Epithelial cell of prostate (primary cell): ENCODE measurements around the gene GNG2.

Experiments
- DNase-seq: peaks from one replicate; pipeline ENCODE4 v3.0.0-alpha.2; 2011; ENCODE audit warnings: low read depth, low spot score
- H3K27ac ChIP-seq: fragments of 450-650 bp; 2 replicates; pipeline ENCODE4 v1.5.1; 2017; ENCODE audit warnings: mild to moderate bottlenecking

The GNG2 gene

DNA sequence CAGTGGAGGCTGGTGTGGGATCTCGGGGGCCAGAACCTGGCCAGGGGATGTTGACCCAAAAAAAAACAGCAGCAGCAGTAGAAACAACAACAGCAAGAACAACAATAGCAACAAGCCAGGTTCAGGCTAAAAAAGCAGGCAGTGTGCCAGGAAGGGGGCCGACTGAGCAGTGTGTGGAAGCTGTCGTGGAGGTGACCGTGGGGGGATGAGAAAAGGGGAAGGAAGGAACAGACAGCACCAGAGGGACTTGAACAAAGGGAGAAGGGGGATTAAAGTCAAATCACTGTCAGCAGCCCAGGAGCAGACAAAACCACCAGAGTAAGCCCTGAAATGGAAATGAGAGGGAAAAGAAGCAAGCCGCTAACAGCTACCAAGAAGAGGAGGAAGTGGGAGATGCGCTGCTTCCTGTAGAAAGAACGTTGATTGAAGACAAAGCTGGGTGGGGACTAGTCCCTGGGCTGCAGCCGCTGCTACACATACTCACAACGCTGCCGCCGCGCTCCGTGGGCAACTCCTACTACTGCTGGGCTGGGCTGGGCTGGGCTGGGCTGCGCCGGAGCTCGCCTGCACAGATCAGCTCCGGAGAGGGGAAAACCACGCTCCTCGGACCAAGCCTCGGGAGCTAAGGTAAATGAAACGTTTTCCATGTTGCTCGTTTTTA is at the start of gene GNG2:
TSS of gene GNG2 (plus strand) at position 449 of the 661 bp plus-strand sequence. CDS start 90,067 bp downstream, outside the sequence.
- no peak within 1 kb of the TSS for H3K27ac ChIP-seq
- DNase-seq, result no peak

DNA sequence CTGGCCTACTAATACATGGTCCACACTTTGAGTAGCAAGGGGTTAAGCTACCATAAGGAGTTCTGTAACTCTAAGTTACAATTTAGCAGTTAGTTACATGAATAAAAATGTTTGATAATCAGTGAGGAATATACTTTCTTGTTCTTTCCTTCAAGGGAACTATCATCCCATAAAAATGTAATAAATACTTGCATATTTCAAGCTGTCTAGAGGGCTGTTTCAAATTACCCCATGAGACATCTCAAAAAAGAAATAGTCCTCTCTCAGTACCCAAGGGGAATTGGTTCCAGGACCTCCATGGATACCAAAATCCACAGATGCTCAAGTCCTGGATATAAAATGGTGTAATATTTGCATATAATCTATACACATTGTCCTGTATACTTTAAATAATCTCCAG is 48.7 kb upstream of the GNG2 start:
- DNase-seq, result no peak
- no peak overlapping the region for H3K27ac ChIP-seq

GRCh38 chr14:51816031-51816430 is 44.4 kb upstream of the GNG2 start:
- no peak overlapping the region for H3K27ac ChIP-seq
- DNase-seq, result no peak

GRCh38 chr14:51817326-51817725 is 43.1 kb upstream of the GNG2 start:
- no peak for DNase-seq
- H3K27ac ChIP-seq, result no peak overlapping the region

- no peak for DNase-seq
- H3K27ac ChIP-seq, result no peak overlapping the region
Measured at GRCh38 chr14:51818748-51819380, 41.5 kb upstream of the GNG2 start.

GRCh38 chr14:51821822-51822221 is 38.6 kb upstream of the GNG2 start:
- H3K27ac ChIP-seq, result no peak overlapping the region
- no peak for DNase-seq

- no peak for DNase-seq
Measured at GRCh38 chr14:51822499-51822898, 37.9 kb upstream of the GNG2 start.

DNA sequence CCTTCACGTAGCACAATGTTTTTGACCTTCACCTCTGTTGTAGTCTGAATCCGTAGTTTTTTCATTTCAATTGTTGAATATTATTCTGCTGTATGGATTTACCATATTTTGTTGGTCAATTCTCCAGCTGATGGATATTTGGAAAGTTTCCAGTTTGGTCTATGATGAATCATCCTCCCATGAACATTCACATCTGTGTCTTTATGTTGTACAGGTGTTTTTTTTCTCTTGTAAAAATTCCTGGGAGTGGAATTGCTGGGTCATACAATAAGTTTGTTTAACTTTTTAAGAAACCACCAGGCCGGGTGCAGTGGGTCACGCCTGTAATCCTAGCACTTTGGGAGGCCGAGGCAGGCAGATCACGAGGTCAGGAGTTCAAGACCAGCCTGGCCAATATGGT is 36.7 kb upstream of the GNG2 start:
- peak; percentile 45 for DNase-seq
- no peak overlapping the region for H3K27ac ChIP-seq

More at GRCh38 chr14:51822499-51822898, 37.9 kb upstream of the GNG2 start:
- no peak overlapping the region for H3K27ac ChIP-seq

DNA sequence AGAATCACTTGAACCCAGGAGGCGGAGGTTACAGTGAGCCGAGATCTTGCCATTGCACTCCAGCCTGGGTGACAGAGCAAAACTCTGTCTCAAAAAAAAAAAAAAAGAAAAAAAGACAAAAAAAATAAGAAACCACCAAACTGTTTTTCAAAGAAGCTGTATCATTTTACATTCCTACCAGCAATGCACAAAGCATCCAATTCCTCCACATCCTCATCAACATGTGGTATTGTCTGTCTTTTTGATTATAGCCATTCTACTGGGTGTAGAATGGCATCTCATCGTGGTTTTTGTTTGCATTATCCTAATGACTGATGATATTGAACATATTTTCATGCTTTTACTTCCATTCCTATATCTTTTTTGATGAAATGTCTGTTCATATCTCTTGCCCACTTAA is 36.2 kb upstream of the GNG2 start:
- DNase-seq, result no peak
- H3K27ac ChIP-seq, result no peak overlapping the region

DNA sequence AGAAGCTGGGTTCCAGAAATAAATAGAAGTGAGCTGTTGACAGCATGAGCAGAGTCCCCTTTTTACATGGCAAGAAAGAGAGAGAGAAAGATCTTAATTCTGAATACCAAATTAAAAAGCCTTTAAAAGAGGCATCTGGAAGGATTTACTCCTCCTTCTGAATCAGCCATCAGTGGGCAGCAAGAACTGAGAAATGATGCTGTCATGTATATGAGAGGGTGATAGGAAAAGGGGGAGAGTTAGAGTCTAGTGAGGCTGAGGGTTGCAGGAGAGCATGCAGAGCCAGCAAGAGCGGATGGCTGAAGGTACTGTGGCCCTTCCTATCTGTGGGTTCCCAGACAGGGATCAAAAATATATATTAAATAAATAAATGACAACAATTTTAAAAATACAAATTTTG is 34.5 kb upstream of the GNG2 start:
- H3K27ac ChIP-seq, result no peak overlapping the region
- no peak for DNase-seq

GRCh38 chr14:51828017-51828797 is 32.2 kb upstream of the GNG2 start:
- peak overlapping the region; percentile 58 for H3K27ac ChIP-seq
- peak; percentile 54 for DNase-seq

DNA sequence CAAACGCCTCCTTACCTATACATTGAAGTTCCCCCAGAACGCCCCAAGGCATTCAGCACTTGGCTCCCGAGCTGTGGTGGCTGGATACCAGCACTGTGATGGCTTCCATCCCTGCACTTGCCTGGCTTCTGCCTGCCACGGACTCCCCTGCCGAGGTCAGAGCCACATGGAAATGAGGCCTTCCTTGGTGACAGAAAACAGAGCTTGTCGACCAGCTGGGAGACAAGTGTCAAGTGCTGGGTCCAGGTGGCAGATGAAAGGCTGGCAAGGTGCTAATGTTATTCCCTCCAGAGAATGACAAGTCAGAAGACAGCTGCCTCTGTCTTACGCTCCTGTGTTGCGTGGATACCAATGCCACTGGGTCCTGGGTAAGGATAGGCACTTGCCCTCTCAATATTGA is 26.2 kb upstream of the GNG2 start:
- no peak overlapping the region for H3K27ac ChIP-seq
- DNase-seq, result no peak

DNA sequence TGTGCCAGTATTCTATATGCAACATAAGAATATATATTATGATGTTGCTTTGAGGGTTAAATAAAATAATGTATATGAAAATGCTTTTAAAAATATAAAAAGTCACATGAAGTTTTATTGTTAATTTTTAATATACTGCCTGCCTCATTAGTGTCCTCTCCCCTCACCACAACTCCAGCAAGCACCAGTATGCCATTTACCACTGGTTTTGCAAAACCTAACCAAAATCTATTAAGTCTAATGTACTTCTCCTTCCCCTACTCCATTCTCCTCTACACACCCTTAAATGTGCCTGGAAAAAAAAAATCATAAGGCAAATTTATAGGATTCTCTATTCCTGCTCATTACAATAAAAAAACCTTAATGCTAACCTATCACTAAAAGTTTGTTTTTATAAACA is 24.0 kb upstream of the GNG2 start:
- no peak for DNase-seq
- no peak overlapping the region for H3K27ac ChIP-seq

DNA sequence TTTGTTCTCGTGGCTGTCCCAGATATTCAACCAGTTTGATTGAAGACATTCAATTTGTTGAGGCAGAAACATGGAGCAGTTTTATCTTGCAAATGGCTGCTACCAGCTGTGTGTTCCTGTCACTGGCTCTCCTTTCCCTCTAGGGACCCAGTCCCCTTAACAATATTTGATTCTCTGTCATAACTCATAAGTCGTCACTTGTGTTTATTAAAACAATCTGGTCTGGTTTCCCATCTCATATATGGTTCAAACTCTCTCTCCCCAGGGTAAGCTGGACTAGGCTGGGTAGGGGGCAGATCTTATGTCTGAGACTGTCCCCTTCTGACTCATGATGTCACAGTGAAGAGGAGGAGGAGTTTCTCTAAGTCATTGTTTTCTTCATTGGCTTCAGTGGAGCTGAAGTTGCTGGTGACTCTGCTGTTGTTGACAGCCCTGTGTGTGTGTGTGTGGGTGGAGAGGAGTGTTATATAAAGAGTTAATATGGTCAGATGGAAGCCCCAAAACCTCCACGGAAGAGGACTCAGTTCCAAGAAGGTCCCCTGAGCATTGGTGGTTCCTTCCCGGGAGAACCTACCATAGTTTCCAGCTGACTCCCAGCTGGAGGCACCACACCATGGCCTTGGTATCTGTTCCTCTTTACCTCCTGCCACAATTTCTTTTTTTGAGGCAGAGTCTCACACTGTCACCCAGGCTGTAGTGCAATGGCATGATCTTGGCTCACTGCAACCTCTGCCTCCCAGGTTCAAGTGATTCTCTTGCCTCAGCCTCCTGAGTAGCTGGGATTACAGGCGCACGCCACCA is 16.1 kb upstream of the GNG2 start:
- no peak overlapping the region for H3K27ac ChIP-seq
- DNase-seq, result no peak

DNA sequence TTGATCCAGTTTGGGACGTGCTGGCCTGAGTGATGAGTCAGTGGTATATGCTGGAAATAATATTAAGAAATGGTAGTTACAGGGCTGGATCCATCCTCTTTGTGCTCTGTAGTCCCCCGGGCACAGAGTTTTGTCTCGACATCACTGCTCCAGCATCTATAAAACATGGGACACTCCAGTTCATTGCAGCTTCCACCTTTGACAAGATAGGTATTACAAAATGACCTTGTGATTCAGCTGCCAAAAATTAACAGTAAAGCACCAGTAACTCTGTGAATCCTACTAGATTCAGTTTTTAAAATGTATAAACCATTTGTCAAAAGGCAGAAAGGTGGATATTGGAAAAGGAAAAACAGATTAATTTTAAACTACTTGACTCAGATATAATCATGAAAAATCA is 14.6 kb upstream of the GNG2 start:
- no peak overlapping the region for H3K27ac ChIP-seq
- DNase-seq, result no peak

GRCh38 chr14:51846631-51847488 is 13.6 kb upstream of the GNG2 start:
- DNase-seq, result no peak
- no peak overlapping the region for H3K27ac ChIP-seq

DNA sequence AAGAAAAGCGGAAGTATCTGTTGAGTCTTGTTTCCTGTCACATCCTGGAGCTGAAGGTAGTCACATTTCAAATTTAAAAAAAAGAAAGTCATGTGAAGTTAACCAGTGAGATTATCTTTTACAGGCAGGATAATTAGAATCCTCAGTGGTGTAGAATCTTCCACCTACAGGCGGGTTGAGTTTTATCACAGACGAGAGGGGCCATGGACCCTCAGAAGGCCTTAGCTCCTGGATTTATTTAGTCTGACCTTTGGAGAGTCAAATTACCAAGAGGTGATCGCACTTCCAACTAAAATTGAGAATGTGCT is 13.0 kb upstream of the GNG2 start:
- DNase-seq, result no peak
- H3K27ac ChIP-seq, result no peak overlapping the region

- H3K27ac ChIP-seq, result no peak overlapping the region
- DNase-seq, result peak; percentile 36
Measured at GRCh38 chr14:51848120-51848519, 12.3 kb upstream of the GNG2 start.

- DNase-seq, result no peak
- no peak overlapping the region for H3K27ac ChIP-seq
Measured at GRCh38 chr14:51849097-51849496, 11.3 kb upstream of the GNG2 start.

GRCh38 chr14:51850651-51851050 is 9.8 kb upstream of the GNG2 start:
- no peak overlapping the region for H3K27ac ChIP-seq

More at GRCh38 chr14:51850651-51851050, 9.8 kb upstream of the GNG2 start:
- DNase-seq, result no peak
